Measurements from ENCODE around the gene KMT2B.

Gene KMT2B

DNA sequence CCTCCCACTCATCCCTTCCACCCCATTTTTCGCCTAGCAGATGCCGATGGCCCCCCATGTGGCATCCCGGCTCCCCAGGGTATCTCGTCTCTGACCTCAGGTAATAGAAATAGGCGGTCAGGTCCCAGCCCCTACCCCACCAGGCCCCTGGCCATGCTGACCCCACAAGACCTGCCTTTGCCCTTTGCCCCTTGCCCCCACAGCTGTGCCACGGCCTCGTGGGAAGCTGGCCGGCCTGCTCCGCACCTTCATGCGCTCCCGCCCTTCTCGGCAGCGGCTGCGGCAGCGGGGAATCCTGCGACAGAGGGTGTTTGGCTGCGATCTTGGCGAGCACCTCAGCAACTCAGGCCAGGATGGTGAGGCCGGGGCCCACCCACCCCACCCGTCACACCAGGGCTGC, 62.9 kb downstream of the KMT2B start:
- H3K4me3 ChIP-seq (replicated peaks; ENCODE audit: low read depth, low read length), result no peak overlapping the region
- H3K36me3 ChIP-seq (ENCODE audit: control insufficient read depth, insufficient read depth, low read length), result no peaks in the 10 kb centered on the region; the same call in 1 of the 2 replicates
- TF ChIP-seq, protein P1, sequence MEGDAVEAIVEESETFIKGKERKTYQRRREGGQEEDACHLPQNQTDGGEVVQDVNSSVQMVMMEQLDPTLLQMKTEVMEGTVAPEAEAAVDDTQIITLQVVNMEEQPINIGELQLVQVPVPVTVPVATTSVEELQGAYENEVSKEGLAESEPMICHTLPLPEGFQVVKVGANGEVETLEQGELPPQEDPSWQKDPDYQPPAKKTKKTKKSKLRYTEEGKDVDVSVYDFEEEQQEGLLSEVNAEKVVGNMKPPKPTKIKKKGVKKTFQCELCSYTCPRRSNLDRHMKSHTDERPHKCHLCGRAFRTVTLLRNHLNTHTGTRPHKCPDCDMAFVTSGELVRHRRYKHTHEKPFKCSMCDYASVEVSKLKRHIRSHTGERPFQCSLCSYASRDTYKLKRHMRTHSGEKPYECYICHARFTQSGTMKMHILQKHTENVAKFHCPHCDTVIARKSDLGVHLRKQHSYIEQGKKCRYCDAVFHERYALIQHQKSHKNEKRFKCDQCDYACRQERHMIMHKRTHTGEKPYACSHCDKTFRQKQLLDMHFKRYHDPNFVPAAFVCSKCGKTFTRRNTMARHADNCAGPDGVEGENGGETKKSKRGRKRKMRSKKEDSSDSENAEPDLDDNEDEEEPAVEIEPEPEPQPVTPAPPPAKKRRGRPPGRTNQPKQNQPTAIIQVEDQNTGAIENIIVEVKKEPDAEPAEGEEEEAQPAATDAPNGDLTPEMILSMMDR (IDR thresholded peaks at IDR 0.05; ENCODE audit: insufficient read depth, low read length, poor library complexity, severe bottlenecking), result no peak
- no peak for DNase-seq (ENCODE audit: extremely low read depth, insufficient read length)
- H3K27me3 ChIP-seq (replicated peaks; ENCODE audit: control insufficient read depth, insufficient read depth, low read length), result no peaks in the 10 kb centered on the region

- Histone ChIP-seq H3K36me3 (ENCODE audit: control insufficient read depth, insufficient read depth, low read length) (no peaks in the 10 kb centered on the region; the same call in 1 of the 2 replicates), H3K27me3 (replicated peaks; ENCODE audit: control insufficient read depth, insufficient read depth, low read length) (no peaks in the 10 kb centered on the region), H3K4me3 (replicated peaks; ENCODE audit: low read depth, low read length) (no peak overlapping the region)
- DNase-seq (ENCODE audit: extremely low read depth, insufficient read length), result no peak
- TF ChIP-seq, protein P1 (IDR thresholded peaks at IDR 0.05; ENCODE audit: insufficient read depth, low read length, poor library complexity, severe bottlenecking), result no peak
Observed at GRCh38 chr19:35781650-35782049, 63.8 kb downstream of the KMT2B start.

DNA sequence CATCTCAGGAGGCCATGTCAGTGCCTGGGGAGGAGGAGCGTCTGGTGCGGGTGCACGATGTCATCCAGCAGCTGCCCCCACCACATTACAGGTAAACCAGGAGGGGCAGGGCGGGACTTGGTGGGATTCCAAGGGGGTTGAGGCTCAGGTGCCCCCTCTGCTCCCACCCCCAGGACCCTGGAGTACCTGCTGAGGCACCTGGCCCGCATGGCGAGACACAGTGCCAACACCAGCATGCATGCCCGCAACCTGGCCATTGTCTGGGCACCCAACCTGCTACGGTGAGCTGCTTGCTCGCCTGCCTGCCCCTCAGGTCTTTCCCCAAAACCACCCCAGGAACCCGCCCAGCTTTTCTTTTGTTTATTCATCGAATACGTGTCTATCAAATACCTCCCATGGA, 64.8 kb downstream of the KMT2B start:
- no peaks in the 10 kb centered on the region; the same call in 1 of the 2 replicates for H3K36me3 ChIP-seq (ENCODE audit: control insufficient read depth, insufficient read depth, low read length)

GRCh38 chr19:35783469-35784434, 65.9 kb downstream of the KMT2B start:
- TF ChIP-seq, protein P1 (IDR thresholded peaks at IDR 0.05; ENCODE audit: insufficient read depth, low read length, poor library complexity, severe bottlenecking), result no peak
- no peaks in the 10 kb centered on the region for H3K27me3 ChIP-seq (replicated peaks; ENCODE audit: control insufficient read depth, insufficient read depth, low read length)
- DNase-seq (ENCODE audit: extremely low read depth, insufficient read length), result no peak
- no peaks in the 10 kb centered on the region; the same call in 1 of the 2 replicates for H3K36me3 ChIP-seq (ENCODE audit: control insufficient read depth, insufficient read depth, low read length)
- no peak overlapping the region for H3K4me3 ChIP-seq (replicated peaks; ENCODE audit: low read depth, low read length)

More for the DNA sequence above, 64.8 kb downstream of the KMT2B start:
- Histone ChIP-seq H3K4me3 (replicated peaks; ENCODE audit: low read depth, low read length) (no peak overlapping the region), H3K27me3 (replicated peaks; ENCODE audit: control insufficient read depth, insufficient read depth, low read length) (no peaks in the 10 kb centered on the region)
- TF ChIP-seq, protein P1 (IDR thresholded peaks at IDR 0.05; ENCODE audit: insufficient read depth, low read length, poor library complexity, severe bottlenecking), result no peak
- DNase-seq (ENCODE audit: extremely low read depth, insufficient read length), result no peak

DNA sequence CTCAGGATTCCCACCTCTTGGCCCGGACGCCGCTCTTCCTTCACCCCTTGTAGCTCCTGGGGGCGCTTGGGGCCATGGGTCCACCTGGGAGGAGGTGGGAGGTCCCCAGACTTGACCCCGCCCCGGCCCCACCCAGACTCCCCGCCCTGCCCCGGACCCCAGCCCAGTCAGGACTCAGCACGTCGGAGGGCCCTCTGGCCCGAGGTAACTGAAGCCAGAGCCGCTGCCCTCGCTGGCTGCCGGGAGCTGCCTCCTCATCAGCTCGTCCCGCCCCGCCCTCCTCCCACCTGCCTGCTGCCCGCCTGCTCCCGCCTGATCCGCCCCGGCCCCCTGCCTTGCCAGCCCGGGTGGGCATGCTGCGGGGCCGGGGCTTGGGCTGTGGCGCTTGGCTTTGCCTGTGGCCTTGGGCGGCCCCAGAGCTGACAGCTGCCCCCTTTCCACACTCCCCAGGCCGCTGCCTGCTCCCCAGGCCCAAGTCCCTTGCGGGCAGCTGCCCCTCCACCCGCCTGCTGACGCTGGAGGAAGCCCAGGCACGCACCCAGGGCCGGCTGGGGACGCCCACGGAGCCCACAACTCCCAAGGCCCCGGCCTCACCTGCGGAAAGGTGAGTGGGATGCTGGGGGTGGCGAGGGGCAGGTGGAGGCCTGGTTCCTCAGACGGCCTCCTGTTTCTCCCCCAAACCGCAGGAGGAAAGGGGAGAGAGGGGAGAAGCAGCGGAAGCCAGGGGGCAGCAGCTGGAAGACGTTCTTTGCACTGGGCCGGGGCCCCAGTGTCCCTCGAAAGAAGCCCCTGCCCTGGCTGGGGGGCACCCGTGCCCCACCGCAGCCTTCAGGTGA, 66.9 kb downstream of the KMT2B start:
- no peak for DNase-seq (ENCODE audit: extremely low read depth, insufficient read length)
- Histone ChIP-seq H3K36me3 (ENCODE audit: control insufficient read depth, insufficient read depth, low read length) (no peaks in the 10 kb centered on the region; the same call in 1 of the 2 replicates), H3K4me3 (replicated peaks; ENCODE audit: low read depth, low read length) (no peak overlapping the region), H3K27me3 (replicated peaks; ENCODE audit: control insufficient read depth, insufficient read depth, low read length) (no peaks in the 10 kb centered on the region)
- TF ChIP-seq, protein P1 (IDR thresholded peaks at IDR 0.05; ENCODE audit: insufficient read depth, low read length, poor library complexity, severe bottlenecking), result no peak
